Inflammatory macrophage treated with lipopolysaccharide for 4 hours (primary cell): Measurements from ENCODE around the gene DYNC1H1.
"Not testable (repeated sequence)": the region's sequence is repeated elsewhere in the genome, so short reads cannot be mapped to it uniquely, and the experiment has no call there.

ENCODE experiments used
- DNase-seq: peaks from one replicate; pipeline ENCODE4 v3.0.0-alpha.2; 2020

The DYNC1H1 gene

DNA sequence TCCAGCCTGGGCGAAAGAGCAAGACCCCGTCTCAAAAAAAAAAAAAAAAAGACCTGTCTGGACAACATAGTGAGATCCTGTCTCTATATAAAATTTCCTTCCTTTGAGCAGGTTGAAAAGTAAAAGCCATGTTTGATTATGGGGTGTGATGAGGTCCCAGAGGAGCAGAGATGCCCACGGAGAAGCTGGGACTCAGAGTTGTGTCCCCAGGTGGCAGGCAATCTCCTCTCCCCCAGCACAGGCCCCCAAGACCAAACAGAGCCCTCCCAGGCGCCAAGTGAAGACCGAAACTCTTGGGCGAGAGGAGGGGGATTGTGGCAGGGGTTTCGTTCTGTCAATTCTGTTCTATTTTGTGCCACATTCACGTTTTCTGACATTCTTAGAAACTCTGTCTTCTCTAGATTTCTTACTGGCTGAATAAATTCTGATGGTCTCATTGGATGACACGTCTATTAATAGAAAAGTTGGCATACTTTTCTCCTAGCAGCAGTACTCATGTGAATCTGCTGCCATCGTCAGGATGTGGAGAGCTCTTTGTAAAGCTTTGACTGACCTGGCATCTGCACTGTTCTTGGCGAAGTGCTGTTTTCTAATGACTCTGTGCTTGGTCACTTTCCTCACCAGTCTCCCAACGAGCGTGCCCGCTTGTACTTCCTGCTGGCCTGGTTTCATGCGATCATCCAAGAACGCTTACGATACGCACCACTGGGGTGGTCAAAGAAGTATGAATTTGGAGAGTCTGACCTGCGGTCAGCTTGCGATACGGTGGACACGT, 79.1 kb downstream of the DYNC1H1 start:
- DNase-seq: no peak

DNA sequence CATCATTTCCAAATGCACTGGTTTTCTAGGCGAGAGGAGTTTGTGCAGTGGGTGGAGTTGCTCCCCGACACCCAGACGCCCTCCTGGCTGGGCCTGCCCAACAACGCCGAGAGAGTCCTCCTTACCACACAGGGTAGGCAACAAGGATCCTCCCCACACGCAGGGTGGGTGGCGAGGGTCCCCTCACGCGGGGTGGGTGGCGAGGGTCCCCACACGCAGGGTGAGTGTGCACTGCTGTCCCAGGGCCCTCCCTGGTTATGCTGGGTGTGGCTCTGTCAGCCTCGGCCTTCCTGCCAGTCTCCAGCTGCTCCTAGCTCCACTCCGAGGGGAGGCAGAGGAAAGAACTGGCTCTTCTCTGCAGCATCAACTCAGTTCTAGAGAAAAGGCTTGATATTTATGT, 80.2 kb downstream of the DYNC1H1 start:
- DNase-seq: no peak

GRCh38 chr14:102046337-102047278, 82.2 kb downstream of the DYNC1H1 start:
- DNase-seq: peak; percentile 10

DNA sequence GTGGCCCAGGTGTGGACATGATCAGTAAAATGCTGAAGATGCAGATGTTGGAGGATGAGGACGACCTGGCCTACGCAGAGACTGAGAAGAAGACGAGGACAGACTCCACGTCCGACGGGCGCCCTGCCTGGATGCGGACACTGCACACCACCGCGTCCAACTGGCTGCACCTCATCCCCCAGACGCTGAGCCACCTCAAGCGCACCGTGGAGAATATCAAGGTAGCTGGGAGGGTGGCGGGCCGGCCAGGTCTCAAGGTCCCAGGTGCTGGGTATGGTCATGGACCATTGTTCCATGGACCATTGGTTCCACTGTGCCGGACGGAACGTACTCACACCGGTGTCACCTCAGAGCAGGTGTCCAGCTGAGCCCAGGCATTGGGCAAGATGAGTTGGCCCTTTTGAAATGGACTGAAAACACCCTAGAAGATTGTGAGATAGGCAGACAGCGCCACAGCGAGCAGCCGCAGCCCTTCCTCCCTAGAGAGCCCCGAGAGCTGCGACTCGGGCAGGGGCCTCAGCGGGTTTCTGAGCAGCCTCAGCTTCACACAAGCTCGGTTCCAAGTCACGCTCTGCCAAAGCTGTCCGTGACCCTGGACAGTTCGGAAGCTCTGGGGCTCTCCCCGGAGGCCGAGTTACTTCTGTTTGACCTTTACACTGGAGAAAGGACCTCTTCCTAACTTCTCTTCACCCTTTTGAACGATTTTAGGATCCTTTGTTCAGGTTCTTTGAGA, 83.6 kb downstream of the DYNC1H1 start:
- DNase-seq: no peak

DNA sequence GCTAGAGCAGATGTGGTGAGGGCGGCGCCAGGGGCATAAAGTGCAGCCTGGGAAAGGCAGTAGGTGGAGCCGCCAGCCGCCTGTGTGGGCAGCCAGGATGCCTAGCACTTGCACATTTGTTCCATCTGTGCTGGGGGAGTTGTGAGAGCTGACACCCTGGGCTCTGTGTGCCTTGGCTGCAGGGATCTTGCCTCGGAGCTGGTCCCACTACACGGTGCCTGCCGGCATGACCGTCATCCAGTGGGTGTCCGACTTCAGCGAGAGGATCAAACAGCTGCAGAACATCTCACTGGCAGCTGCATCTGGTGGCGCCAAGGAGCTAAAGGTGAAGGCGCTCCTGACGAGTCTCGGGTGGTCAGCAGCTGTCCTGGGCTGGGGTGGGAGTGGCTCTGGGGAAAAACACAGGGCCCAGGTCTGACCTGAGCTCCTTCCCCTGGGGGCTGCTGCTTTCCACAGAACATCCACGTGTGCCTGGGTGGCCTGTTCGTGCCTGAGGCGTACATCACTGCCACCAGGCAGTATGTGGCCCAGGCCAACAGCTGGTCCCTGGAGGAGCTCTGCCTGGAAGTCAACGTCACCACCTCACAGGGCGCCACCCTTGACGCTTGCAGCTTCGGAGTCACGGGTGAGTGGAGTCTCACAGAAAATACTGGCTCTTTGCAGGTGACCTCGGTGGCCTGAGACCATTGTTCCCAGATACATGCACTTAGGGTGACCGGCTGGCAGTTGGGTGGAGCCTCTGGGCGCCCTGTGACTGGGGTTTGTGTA, 85.1 kb downstream of the DYNC1H1 start:
- DNase-seq: no peak

DNA sequence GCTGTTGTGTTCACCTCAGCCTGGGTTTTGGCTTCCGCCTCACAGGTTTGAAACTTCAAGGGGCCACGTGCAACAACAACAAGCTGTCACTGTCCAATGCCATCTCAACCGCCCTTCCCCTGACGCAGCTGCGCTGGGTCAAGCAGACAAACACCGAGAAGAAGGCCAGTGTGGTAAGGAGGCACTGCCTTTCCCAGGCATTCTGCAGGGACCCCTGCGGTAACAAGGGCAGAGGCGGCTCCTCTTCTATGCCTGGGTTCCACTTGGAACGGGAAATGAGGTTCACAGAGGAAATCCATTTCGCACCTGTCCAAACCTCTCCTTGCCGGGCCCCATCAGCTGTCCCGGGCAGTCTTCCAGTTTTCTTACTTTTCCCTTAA, 85.6 kb downstream of the DYNC1H1 start:
- no peak for DNase-seq

DNA sequence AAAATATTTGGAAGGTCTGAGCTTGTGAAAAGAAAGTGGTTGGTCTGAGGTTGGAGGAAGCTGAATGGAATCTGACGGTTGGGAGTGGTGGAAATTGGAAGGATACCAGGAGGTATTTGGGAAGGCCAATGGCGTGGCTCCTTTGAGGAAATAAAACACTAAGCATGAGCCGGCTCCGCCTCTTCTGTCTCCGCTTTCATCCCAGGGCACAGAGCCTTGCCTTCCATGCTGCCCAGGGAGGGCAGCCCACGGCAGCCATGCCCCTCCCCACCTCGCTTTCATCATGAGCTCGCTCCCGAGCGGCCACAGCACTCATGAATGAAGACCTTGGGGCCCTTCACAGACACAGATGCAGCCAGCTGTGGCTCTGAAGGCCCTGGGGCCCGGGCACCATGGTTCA, 86.3 kb downstream of the DYNC1H1 start:
- no peak for DNase-seq

DNA sequence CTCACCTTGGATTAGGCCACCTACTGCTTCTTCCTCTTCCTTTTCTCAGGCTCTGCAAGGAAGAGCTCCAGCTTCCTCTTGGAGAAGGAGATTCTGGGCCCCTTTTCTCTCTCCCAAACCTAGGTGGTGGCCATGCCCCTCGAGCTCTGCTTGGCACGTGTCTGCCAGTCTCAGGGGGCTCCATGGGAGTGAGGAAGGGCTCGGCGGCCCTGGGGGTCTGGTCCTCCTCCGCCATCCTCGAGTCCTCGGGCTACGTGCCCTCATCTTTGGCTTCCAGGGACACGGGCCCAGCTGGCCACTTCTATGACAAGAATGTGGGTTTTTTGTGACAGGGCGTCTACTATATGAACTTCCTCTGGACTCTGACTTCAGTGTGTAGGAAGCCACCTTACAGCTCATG, 88.1 kb downstream of the DYNC1H1 start:
- DNase-seq: no peak

- no peak for DNase-seq
Observed at GRCh38 chr14:102055181-102055901, 91.0 kb downstream of the DYNC1H1 start.

GRCh38 chr14:102056694-102057442, 92.5 kb downstream of the DYNC1H1 start:
- DNase-seq: no peak

GRCh38 chr14:102057480-102058114, 93.2 kb downstream of the DYNC1H1 start:
- DNase-seq: no peak

- DNase-seq: no peak
Observed at GRCh38 chr14:102058146-102058545, 93.8 kb downstream of the DYNC1H1 start.

- no peak for DNase-seq
Observed at GRCh38 chr14:102058961-102059360, 94.6 kb downstream of the DYNC1H1 start.

DNA sequence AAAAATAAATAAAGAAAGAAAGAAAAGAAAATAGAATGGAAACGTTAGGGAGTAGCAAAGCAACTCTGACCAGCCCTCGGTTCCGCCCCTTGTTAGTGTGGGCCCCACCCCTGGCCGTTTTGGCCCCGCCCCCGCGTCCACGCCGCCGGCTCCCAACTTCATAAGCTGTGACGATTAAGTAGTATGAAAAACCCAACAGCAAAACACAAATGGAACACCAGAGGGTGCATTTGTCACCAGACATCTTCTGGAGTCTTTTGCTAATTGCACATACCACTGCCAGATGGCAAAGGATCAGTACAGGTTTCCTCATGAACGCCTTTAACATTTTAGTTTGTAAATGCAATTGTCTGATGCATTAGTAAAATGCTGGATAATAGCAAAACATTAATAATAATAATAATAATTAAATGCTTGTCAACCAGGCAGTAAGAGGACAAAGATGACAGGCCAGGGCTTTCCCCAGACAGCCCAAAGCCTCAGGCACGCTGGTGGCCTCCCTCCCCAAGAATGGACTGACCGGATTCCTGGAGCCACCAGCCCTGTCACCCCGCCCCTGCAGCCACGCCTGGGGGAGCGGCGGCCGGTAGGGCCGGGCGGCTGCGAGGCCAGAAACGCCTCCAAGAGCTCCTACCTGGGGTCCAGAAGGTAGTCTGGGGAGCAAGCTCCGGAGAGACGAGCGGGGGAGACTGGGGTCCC, 98.9 kb downstream of the DYNC1H1 start:
- peak; percentile 92 for DNase-seq

- no peak for DNase-seq
Observed at GRCh38 chr14:102063808-102064429, 99.5 kb downstream of the DYNC1H1 start.

DNA sequence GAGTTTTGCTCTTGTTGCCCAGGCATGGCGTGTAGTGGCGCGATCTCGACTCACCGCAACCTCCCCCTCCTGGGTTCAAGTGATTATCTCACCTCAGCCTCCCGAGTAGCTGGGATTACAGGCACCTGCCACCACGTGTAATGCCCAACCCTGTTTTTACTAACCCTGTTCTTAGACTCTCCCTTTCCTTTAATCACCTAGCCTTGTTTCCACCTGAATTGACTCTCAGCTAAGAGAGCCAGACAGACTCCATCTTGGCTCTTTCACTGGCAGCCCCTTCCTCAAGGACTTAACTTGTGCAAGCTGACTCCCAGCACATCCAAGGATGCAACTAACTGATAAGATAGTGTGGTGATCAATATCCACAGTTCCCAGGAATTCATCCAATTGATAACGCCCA, 100.2 kb downstream of the DYNC1H1 start:
- not testable (repeated sequence) for DNase-seq

DNA sequence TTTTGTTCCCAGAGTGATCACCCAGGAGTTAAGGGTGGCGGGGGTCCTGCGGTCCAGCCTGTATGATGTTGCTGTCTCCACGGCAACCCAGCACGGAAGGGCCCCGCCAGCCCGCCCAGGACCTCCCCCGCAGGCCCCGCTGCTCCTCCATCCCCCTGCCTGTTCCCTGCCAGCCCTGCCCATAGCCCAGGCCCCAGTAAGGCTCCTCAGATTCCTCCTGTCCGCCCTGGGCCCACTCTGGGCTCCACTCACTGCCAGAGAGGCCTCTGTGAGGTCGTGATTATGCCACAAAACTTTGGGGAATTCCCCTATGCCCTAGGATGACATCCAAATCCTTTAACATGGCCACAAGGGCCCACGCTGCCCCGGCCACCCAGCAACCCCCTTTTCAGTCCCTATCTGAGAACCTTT, 101.7 kb downstream of the DYNC1H1 start:
- DNase-seq: peak; percentile 30

- no peak for DNase-seq
Observed at GRCh38 chr14:102071283-102071998, 107.1 kb downstream of the DYNC1H1 start.
